ENCODE measurements around the gene RTTN. TPM values are rescaled to one million over a fixed set of nuclear protein-coding genes. Genes with fewer than 3 reads are reported as not detected.

RTTN gene
- total and polyA plus RNA-seq, 9 of the 15 experiments (the other 6 are each of a cell fraction or from before 2014, with no cell fraction given), result 3.1 to 18.3 (median 10.6) TPM

GRCh38 chr18:70058916-70059315 is 146.6 kb downstream of the RTTN start:
- Histone ChIP-seq H3K9me3 (replicated peaks; ENCODE audit: control insufficient read depth, insufficient read depth, low read depth, low read length) (no peaks in the 10 kb centered on the region), H4K20me1 (replicated peaks; ENCODE audit: control insufficient read depth, insufficient read depth, low read length) (no peaks in the 10 kb centered on the region), H3K4me3 (no peak overlapping the region), H3K9me1 (ENCODE audit: control insufficient read depth, insufficient read depth, low read length) (no peaks in the 10 kb centered on the region), H3K4me2 (ENCODE audit: insufficient read depth, low read length) (no peak overlapping the region), H3K9ac (ENCODE audit: insufficient read depth in 1 of 2, low read depth in 2 of 2, low read length in 2 of 2) (no peak overlapping the region), H3K27ac (ENCODE audit: extremely low read depth, low read depth, low read length) (no peak overlapping the region), H2AFZ (ENCODE audit: low read depth, low read length) (no peak overlapping the region), H3K79me2 (ENCODE audit: control insufficient read depth, insufficient read depth, low read length) (no peaks in the 10 kb centered on the region), H3K27me3 (ENCODE audit: control insufficient read depth in 2 of 2, insufficient read depth in 2 of 2, low read length in 2 of 2) (no peaks in the 10 kb centered on the region), H3K4me1 (replicated peaks in 1 of 2; ENCODE audit: control insufficient read depth in 2 of 2, insufficient read depth in 2 of 2, low read length in 2 of 2) (no peaks in the 10 kb centered on the region; a peak in 2 of 5 replicates), H3K36me3 (ENCODE audit: control insufficient read depth, insufficient read depth, low read length) (peaks cover 14% of the 10 kb centered on the region)
- POLR2A ChIA-PET, result no interaction called here
- FAIRE-seq, result no peak
- no peak for ATAC-seq
- BruUV-seq (replicated peaks), result no TSS peak
- CTCF ChIA-PET (ENCODE audit: low intra/inter-chr PET ratio), result no interaction called here
- intact Hi-C loops (cut with micrococcal nuclease), result no loop called here
- no peak for DNase-seq (ENCODE audit: extremely low read depth in 1 of 4, low spot score in 3 of 4)
- in situ Hi-C loops (cut with MboI), result no loop called here
- TF ChIP-seq RB1 (IDR thresholded peaks at IDR 0.05; ENCODE audit: low read depth), result no peak
- TF ChIP-seq REST (IDR thresholded peaks at IDR 0.05; ENCODE audit: borderline replicate concordance), result no peak
- no peak for TF ChIP-seq REST (CRISPR knock-in tag; IDR thresholded peaks at IDR 0.05; ENCODE audit: low read depth)
- no peak for TF ChIP-seq ARID3A (IDR thresholded peaks at IDR 0.05; ENCODE audit: borderline replicate concordance, low read depth, low read length)
- TF ChIP-seq C11orf30 (IDR thresholded peaks at IDR 0.05; ENCODE audit: low read depth), result no peak
- TF ChIP-seq, protein P1, sequence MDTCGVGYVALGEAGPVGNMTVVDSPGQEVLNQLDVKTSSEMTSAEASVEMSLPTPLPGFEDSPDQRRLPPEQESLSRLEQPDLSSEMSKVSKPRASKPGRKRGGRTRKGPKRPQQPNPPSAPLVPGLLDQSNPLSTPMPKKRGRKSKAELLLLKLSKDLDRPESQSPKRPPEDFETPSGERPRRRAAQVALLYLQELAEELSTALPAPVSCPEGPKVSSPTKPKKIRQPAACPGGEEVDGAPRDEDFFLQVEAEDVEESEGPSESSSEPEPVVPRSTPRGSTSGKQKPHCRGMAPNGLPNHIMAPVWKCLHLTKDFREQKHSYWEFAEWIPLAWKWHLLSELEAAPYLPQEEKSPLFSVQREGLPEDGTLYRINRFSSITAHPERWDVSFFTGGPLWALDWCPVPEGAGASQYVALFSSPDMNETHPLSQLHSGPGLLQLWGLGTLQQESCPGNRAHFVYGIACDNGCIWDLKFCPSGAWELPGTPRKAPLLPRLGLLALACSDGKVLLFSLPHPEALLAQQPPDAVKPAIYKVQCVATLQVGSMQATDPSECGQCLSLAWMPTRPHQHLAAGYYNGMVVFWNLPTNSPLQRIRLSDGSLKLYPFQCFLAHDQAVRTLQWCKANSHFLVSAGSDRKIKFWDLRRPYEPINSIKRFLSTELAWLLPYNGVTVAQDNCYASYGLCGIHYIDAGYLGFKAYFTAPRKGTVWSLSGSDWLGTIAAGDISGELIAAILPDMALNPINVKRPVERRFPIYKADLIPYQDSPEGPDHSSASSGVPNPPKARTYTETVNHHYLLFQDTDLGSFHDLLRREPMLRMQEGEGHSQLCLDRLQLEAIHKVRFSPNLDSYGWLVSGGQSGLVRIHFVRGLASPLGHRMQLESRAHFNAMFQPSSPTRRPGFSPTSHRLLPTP (IDR thresholded peaks at IDR 0.05; ENCODE audit: borderline replicate concordance, extremely low read depth, insufficient read length), result no peak
- no peak for TF ChIP-seq HDAC8 (tag; IDR thresholded peaks at IDR 0.05)
- no peak for TF ChIP-seq SNIP1 (IDR thresholded peaks at IDR 0.05; ENCODE audit: low read depth)
